Measurements from ENCODE around the gene HOMER3.
"Not testable (repeated sequence)": the region's sequence is repeated elsewhere in the genome, so short reads cannot be mapped to it uniquely, and the experiment has no call there.

The HOMER3 gene

DNA sequence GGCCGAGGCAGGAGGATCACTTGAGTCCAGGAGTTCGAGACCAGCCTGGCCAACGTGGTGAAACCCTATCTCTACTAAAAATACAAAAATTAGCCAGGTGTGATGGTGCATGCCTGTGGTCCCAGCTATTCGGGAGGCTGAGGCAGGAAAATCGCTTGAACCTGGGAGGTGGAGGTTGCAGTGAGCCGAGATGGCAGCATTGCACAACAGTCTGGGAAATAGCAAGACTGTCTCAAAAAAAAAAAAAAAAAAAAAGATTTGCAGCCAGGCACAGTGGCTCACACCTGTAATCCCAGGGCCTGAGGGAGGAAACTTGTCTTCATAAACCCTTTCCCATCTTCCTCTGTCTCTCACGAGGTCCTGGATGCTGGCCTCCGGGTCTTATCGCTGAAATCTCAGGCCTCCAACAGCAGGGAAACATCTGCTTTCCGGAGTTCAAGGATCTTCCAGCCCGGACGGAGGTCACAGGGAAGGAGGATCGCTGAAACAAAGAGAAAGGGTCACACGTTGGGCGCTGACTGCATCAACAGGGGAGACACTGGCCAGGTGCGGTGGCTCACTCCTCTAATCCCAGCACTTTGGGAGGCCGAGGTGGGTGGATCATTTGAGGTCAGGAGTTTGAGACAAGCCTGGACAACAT is 11.5 kb upstream of the HOMER3 start:
- DNase-seq, result not testable (repeated sequence)

- DNase-seq, result no peak
Measured at GRCh38 chr19:18951721-18952281, 10.8 kb upstream of the HOMER3 start.

DNA sequence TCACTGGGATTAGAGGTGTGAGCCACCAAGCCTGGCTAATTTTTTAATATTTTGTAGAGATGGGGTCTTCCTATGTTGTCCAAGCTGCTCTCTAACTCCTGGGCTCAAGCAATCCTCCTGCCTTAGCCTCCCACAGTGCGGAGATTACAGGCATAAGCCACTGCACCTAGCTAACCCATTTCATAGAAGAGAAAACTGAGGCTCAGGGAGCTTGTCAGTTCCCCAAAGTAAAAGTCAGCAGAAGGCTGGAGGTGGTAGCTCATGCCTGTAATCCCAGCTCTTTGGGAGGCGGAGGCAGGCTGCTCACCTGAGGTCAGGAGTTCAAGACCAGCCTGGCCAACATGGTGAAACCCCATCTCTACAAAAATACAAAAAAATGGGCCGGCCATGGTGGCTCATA is 8.8 kb upstream of the HOMER3 start:
- DNase-seq, result no peak

DNA sequence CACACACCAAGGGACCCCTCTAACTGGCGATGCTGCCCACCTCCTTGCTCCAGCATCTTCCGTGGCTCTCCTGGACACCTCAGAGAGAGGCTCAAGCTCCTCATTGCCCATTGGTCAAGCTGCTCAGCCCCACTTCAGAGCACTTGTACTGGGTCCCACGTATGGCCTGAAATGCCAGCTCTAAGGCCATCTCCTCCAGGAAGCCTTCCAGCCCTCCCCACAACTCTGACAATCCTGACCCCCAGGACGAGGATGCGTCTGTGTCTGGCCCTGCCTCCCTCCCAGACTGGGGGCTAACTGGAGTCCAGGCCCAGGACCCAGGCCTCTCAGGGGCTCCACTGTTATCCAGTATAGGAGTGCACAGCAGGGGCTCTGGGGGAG is 7.9 kb upstream of the HOMER3 start:
- no peak for DNase-seq

- DNase-seq, result no peak
Measured at GRCh38 chr19:18948075-18948975, 7.3 kb upstream of the HOMER3 start.

DNA sequence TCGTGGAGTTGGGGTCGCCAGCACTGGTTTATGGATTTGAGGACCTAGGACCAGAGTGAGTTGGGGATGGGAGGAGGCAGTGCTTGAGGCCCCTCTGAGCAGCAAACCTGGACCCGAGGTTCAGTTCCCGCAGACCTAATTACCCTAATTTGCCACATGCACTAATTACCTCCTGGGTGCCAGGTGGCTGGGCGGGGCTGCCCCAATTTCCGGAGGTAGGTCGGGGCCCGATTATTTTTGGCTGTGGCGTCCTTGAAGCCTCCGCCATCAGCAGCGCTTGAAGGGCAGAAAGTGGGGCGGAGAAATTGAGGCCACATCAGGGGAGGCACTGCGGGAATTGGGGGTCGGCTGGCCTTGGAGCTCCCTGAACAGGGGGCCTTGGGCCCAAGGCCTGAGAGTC is 5.9 kb upstream of the HOMER3 start:
- no peak for DNase-seq

DNA sequence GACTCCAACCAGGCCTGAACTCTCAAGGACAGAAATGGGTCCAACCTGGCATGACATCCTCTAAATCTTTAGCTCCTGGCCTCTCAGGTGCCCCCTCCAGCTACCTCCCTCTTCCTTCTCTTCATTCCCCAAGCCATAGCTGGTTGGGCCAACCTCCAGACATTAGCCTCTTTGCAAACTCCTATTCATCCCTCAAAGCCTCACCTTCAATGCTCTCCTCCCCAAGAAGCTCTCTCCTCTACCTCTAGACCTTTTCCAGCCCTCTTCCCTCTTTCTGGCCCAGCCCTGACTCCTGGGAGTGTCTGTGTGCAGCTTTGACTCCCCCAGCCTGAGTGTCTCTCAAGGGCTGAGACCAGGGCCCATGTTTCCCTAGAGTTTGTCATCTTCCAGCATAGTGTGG is 5.3 kb upstream of the HOMER3 start:
- DNase-seq, result no peak

DNA sequence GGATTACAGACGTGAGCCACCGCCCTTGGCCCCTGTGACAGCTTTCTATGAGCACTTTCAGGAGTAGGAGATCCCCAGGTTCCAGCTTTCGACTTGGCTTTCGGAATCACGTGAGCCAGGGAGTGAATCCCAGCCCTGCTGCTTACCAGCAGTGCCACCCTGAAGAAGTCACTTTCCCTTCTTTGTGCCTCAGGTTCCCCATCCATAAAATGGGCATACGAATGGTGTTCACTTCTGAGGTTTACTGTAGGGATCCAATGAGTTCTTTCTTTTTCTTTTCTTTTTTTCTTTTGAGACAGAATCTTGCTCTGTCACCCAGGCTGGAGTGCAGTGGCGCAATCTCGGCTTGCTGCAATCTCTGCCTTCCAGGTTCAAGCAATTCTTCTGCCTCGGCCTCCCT is 4.3 kb upstream of the HOMER3 start:
- no peak for DNase-seq

- DNase-seq, result no peak
Measured at GRCh38 chr19:18943465-18943864, 2.4 kb upstream of the HOMER3 start.

DNA sequence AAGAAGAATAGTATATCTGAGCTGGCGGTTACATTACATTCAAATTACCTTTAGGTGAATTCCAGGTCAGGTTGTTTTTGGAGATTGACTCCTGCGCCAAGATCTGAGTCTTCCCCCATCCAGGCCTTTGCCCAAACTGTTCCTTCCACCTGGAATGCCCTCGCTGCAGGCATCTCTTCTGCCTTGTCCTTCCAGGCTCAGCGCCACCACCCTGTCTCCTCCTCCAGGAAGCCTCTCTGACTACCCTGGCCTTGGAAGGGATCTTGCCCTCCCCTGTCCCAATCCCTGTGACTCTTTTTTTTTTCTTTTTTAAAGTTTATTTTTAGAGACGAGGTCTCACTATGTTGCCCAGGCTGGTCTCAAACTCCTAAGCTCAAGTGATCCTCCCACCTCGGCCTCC is 1.7 kb upstream of the HOMER3 start:
- DNase-seq, result no peak

DNA sequence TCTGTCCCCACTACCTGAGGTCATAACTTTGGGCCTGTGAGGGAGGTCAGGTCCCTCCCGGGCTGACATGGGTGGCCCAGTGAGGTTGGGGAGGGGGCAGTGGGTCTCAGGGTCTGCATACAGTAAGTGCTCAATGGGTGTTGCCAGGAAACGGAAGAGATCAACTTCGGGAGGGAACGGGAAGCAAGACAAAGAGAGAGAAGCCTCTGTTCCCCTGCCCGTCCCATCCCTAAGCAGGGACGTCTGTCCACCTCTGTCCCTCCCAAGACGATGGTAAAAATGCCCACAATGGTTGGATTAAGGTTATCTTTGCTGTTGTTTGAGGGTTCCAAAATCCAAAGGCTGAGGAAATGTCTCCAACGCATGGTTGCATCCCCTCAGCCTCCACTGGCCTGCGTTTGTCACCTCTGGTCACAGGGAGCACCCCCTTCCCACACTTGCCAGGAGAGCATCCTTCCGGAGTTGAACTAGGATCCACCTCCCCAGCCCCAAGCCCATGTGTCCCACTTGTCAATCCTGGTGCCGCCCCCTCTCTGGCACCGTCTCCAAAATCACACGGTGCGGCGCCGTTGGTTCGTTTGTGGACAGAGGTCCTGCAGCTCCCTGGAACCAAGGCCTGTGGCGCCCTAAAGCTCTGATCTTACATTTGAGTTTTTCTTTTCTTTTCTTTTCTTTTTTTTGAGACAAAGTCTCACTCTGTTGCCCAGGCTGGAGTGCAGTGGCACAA is 774 bp upstream of the HOMER3 start:
- no peak for DNase-seq

- DNase-seq, result no peak
Measured at GRCh38 chr19:18939922-18940768, 872 bp downstream of the HOMER3 start.

GRCh38 chr19:18939163-18939562 is 1.9 kb downstream of the HOMER3 start:
- no peak for DNase-seq

- no peak for DNase-seq
Measured at GRCh38 chr19:18933297-18933696, 7.7 kb downstream of the HOMER3 start.

GRCh38 chr19:18932216-18932841 is 8.7 kb downstream of the HOMER3 start:
- DNase-seq, result no peak

DNA sequence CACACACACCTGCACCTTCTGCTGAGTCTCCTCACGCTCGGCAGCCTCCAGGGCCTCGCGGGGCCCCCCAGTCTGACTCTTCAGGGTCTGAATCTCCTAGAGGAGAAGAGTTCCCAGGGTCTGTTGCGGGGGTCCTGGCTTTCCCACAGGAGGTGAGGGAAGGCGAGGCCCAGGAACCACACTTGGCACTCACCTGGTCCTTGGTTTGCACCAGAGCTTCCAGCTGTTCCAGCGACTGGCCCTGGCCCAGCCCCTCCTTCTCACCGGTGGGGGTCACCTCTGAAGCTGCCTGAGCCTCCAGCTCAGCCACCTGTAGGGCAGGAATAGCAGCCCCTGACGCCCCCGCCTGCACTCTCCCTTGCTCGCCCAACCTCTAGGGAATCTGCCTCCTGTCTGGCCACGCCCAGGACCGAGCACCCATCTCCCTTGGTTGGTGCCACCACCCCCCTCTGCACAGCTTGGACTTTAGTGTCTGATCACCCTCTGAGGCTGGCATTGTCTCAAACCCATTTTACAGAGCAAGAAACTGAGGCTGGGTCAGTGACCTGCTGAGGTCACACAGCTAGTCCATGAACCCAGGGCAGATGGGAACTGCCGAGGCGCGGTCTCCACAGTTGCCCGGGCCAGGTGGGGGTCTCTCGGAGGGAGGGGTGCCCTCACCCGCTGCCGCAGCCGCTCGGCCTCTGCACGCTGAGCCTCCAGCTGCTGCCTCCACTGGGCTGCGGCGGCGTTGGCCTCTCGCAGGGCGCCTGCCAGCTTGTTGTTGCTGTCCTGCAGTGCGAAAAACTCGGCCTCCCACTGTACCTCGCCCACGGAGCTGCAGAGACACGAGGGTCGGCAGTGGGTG is 9.5 kb downstream of the HOMER3 start:
- DNase-seq, result no peak

DNA sequence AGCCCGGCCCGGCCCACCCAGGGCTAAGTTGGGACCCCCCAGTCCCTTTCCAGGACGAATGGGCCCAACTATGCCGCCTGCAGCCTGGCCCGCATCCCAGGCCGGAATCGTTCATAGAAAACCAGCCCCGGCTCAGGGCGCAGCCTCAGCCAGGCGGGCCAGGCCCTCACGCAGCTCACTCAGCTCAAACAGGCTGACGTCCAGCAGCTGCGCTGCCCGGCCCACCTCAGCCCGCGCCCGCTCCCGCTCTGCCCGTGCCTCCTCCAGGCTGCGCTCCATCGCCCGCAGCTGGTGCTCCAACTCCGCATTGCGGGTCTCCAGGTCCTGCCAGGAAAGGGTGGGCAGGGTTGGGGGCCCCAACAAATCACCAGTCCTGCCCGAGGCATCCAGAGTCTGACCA is 11.7 kb downstream of the HOMER3 start:
- DNase-seq, result no peak

GRCh38 chr19:18928018-18928805 is 12.8 kb downstream of the HOMER3 start:
- no peak for DNase-seq

DNA sequence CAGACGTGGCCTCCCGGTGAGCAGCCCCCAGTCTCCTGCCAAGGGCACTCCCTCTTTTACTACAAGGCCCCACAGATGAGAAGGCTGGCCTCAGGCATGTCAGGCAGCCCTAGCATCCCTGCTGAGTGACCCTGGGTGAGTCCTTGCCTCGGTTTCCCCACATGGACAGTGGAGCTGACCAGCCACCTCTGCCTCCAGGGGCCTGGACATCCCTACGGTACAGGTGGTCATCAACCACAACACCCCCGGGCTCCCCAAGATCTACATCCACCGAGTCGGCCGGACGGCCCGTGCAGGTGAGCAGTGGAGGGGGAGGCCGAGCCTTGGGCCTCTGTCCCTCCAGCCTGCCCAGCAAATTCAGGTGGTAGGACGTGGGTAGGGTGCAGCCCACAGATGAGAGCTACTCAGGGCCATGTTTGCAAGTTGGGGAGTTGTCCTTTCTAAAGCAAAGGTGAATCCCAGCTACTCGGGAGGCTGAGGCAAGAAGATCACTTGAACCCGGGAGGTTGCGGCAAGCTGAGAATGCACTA is 16.3 kb downstream of the HOMER3 start:
- DNase-seq, result no peak
